WTC11 (cell line): ENCODE data around the gene PITPNM3. TPM values are rescaled to one million over a fixed set of nuclear protein-coding genes. Genes with fewer than 3 reads are reported as not detected.

Experiments
- ATAC-seq: fragments of 200-7000 bp; cut with Tn5 transposase; 2 replicates; pipeline ENCODE4 v1.10.0; 2021; ENCODE audit warnings: mild to moderate bottlenecking, moderate library complexity
- CTCF ChIA-PET: fragments of 300-600 bp; sonication (Branson Sonifier 250); formaldehyde crosslinking; loops from one replicate; lab custom pipeline; 2021; ENCODE audit warnings: antibody characterized with exemption; lab: Charles Lee
- POLR2A ChIA-PET: fragments of 350-600 bp; sonication (Branson Sonifier 250); formaldehyde crosslinking; loops from one replicate; lab custom pipeline; 2021; ENCODE audit warnings: antibody characterized with exemption; lab: Charles Lee
- DNase-seq: peaks from one replicate; pipeline ENCODE4 v3.0.0; 2021; ENCODE audit warnings: low spot score
- H3K27ac Mint-ChIP-seq: 2 replicates; pipeline ENCODE4 v1.8.0; 2021; ENCODE audit warnings: mixed read lengths
- H3K27me3 Mint-ChIP-seq: 2 replicates; pipeline ENCODE4 v1.8.0; 2021; ENCODE audit warnings: low read depth, mild to moderate bottlenecking, moderate library complexity, mixed read lengths
- H3K36me3 Mint-ChIP-seq: 2 replicates; pipeline ENCODE4 v1.8.0; 2021; ENCODE audit warnings: mixed read lengths
- H3K4me1 Mint-ChIP-seq: 2 replicates; pipeline ENCODE4 v1.8.0; 2022; ENCODE audit warnings: mixed read lengths
- H3K4me3 Mint-ChIP-seq: 2 replicates; pipeline ENCODE4 v1.8.0; 2021; ENCODE audit warnings: mild to moderate bottlenecking, moderate library complexity, mixed read lengths
- H3K9me3 Mint-ChIP-seq: 2 replicates; pipeline ENCODE4 v1.8.0; 2021; ENCODE audit warnings: mixed read lengths
- AR ChIP-seq: fragments of 250-450 bp; sonication (Bioruptor Pico); IDR thresholded peaks from 2 replicates; pipeline ENCODE4 v1.9.0; 2021; ENCODE audit warnings: mild to moderate bottlenecking
- ATF1 ChIP-seq: sonication (generic); formaldehyde crosslinking; IDR thresholded peaks from 2 replicates; pipeline ENCODE4 v1.8.1; 2023; ENCODE audit warnings: mild to moderate bottlenecking, moderate library complexity, missing genetic modification reagents
- CREM ChIP-seq: sonication (generic); formaldehyde crosslinking; IDR thresholded peaks from 2 replicates; pipeline ENCODE4 v1.8.1; 2022; ENCODE audit warnings: mild to moderate bottlenecking, missing genetic modification reagents, moderate library complexity
- EMX1 ChIP-seq: fragments of 250-450 bp; sonication (Bioruptor Pico); IDR thresholded peaks from 2 replicates; pipeline ENCODE4 v1.8.0; 2021; ENCODE audit warnings: mild to moderate bottlenecking
- ERG ChIP-seq: fragments of 250-450 bp; sonication (Bioruptor Pico); IDR thresholded peaks from 2 replicates; pipeline ENCODE4 v1.8.0; 2021; ENCODE audit warnings: mild to moderate bottlenecking
- FOXP1 ChIP-seq: sonication (generic); formaldehyde crosslinking; IDR thresholded peaks from 2 replicates; pipeline ENCODE4 v1.8.0; 2022; ENCODE audit warnings: missing genetic modification reagents, mild to moderate bottlenecking, moderate library complexity, borderline replicate concordance
- HMGXB4 ChIP-seq: sonication (generic); formaldehyde crosslinking; IDR thresholded peaks from 2 replicates; pipeline ENCODE4 v1.8.1; 2023; ENCODE audit warnings: mild to moderate bottlenecking, moderate library complexity, missing genetic modification reagents
- JUN ChIP-seq: sonication (generic); formaldehyde crosslinking; IDR thresholded peaks from 2 replicates; pipeline ENCODE4 v1.8.0; 2023; ENCODE audit warnings: mild to moderate bottlenecking, missing genetic modification reagents
- MXD4 ChIP-seq: fragments of 250-450 bp; sonication (Bioruptor Pico); IDR thresholded peaks from 2 replicates; pipeline ENCODE4 v1.8.0; 2021; ENCODE audit warnings: mild to moderate bottlenecking, moderate library complexity, borderline replicate concordance
- RORB ChIP-seq: fragments of 250-450 bp; sonication (Bioruptor Pico); IDR thresholded peaks from 2 replicates; pipeline ENCODE4 v1.9.0; 2021; ENCODE audit warnings: mild to moderate bottlenecking
- STAT6 ChIP-seq: sonication (generic); formaldehyde crosslinking; conservative IDR thresholded peaks from 2 replicates; pipeline ENCODE4 v1.8.1; 2023; ENCODE audit warnings: mild to moderate bottlenecking, low read depth, missing genetic modification reagents, moderate library complexity
- ZNF219 ChIP-seq: sonication (generic); formaldehyde crosslinking; IDR thresholded peaks from 2 replicates; pipeline ENCODE4 v1.8.0; 2023; ENCODE audit warnings: missing genetic modification reagents, mild to moderate bottlenecking, borderline replicate concordance
- total RNA-seq: library from RNA; stranded (reverse); gene quantifications from 3 replicates; pipeline ENCODE4 v1.2.3, GENCODE V29; 2021
- TF ChIP-seq, protein P1 (sequence below): sonication (generic); formaldehyde crosslinking; IDR thresholded peaks from 2 replicates; pipeline ENCODE4 v1.8.0; 2022; ENCODE audit warnings: mild to moderate bottlenecking, missing genetic modification reagents
- TF ChIP-seq, protein P2 (sequence below): sonication (generic); formaldehyde crosslinking; IDR thresholded peaks from 2 replicates; pipeline ENCODE4 v1.8.1; 2023; ENCODE audit warnings: mild to moderate bottlenecking, missing genetic modification reagents
- TF ChIP-seq, protein P3 (sequence below): sonication (generic); formaldehyde crosslinking; IDR thresholded peaks from 2 replicates; pipeline ENCODE4 v1.8.1; 2023; ENCODE audit warnings: mild to moderate bottlenecking, missing genetic modification reagents, moderate library complexity
- TF ChIP-seq, protein P4 (sequence below): sonication (generic); formaldehyde crosslinking; IDR thresholded peaks from 2 replicates; pipeline ENCODE4 v1.8.1; 2022; ENCODE audit warnings: low read depth, missing genetic modification reagents, borderline replicate concordance

Gene PITPNM3
- total RNA-seq, 1 experiment from 2014 or later = 2.8 TPM

DNA sequence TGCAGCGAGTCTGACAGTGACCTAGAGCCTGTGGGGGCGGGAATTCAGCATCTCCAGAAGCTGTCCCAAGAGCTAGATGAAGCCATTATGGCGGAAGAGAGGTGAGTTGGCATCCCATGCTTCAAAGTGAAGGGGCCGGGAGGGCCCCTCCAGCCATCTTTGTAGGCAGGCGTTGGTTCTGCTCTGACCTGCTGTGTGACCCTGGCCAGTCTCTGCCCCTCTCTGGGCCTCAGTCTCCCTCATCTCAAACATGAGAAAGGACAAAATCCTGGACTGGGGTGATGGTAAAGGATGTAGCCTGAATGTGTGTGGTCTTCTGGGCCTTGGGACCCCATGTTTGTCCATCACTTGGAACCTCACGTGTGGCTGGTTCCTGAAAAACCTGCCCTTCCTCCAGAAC, 107.0 kb downstream of the PITPNM3 start (continued):
- TF ChIP-seq, protein P1, sequence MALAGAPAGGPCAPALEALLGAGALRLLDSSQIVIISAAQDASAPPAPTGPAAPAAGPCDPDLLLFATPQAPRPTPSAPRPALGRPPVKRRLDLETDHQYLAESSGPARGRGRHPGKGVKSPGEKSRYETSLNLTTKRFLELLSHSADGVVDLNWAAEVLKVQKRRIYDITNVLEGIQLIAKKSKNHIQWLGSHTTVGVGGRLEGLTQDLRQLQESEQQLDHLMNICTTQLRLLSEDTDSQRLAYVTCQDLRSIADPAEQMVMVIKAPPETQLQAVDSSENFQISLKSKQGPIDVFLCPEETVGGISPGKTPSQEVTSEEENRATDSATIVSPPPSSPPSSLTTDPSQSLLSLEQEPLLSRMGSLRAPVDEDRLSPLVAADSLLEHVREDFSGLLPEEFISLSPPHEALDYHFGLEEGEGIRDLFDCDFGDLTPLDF (CRISPR knock-in tag) = no peak
- no peak for TF ChIP-seq CREM

- Mint-ChIP-seq H3K9me3 (no peaks in the 10 kb centered on the region), H3K27ac (no peak overlapping the region), H3K27me3 (no peaks in the 10 kb centered on the region; the same call in 1 of the 2 replicates), H3K4me3 (no peak overlapping the region), H3K36me3 (peaks cover 49% of the 10 kb centered on the region), H3K4me1 (peaks cover 62% of the 10 kb centered on the region)
- ChIA-PET CTCF (interaction anchor here (0.8 kb wide), 1 partner anchor 25 kb away, joined by 4 read pairs; no protein-coding TSS in a partner anchor), POLR2A (no interaction called here)
- TF ChIP-seq AR (CRISPR knock-in tag) (no peak), RORB (CRISPR knock-in tag) (no peak), JUN (CRISPR knock-in tag) (no peak), MXD4 (CRISPR knock-in tag) (no peak), EMX1 (CRISPR knock-in tag) (no peak), ERG (CRISPR knock-in tag) (no peak), FOXP1 (CRISPR knock-in tag) (no peak), ATF1 (CRISPR knock-in tag) (no peak), CREM (no peak)
- TF ChIP-seq, protein P2, sequence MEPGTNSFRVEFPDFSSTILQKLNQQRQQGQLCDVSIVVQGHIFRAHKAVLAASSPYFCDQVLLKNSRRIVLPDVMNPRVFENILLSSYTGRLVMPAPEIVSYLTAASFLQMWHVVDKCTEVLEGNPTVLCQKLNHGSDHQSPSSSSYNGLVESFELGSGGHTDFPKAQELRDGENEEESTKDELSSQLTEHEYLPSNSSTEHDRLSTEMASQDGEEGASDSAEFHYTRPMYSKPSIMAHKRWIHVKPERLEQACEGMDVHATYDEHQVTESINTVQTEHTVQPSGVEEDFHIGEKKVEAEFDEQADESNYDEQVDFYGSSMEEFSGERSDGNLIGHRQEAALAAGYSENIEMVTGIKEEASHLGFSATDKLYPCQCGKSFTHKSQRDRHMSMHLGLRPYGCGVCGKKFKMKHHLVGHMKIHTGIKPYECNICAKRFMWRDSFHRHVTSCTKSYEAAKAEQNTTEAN (CRISPR knock-in tag) = no peak
- TF ChIP-seq, protein P3, sequence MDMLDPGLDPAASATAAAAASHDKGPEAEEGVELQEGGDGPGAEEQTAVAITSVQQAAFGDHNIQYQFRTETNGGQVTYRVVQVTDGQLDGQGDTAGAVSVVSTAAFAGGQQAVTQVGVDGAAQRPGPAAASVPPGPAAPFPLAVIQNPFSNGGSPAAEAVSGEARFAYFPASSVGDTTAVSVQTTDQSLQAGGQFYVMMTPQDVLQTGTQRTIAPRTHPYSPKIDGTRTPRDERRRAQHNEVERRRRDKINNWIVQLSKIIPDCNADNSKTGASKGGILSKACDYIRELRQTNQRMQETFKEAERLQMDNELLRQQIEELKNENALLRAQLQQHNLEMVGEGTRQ (CRISPR knock-in tag) = no peak
- ATAC-seq (no peak), DNase-seq (no peak)
These were observed 107.9 kb downstream of the PITPNM3 start for GRCh38 chr17:6448473-6448872.

GRCh38 chr17:6446516-6447100, 109.7 kb downstream of the PITPNM3 start:
- Mint-ChIP-seq H3K27me3 (no peaks in the 10 kb centered on the region; the same call in 1 of the 2 replicates), H3K27ac (no peak overlapping the region), H3K4me1 (peaks cover 51% of the 10 kb centered on the region), H3K4me3 (no peak overlapping the region), H3K36me3 (peaks cover 51% of the 10 kb centered on the region), H3K9me3 (peaks cover 10% of the 10 kb centered on the region)
- TF ChIP-seq ZNF219 (no peak), HMGXB4 (CRISPR knock-in tag) (no peak), STAT6 (CRISPR knock-in tag) (no peak)
- TF ChIP-seq, protein P4, sequence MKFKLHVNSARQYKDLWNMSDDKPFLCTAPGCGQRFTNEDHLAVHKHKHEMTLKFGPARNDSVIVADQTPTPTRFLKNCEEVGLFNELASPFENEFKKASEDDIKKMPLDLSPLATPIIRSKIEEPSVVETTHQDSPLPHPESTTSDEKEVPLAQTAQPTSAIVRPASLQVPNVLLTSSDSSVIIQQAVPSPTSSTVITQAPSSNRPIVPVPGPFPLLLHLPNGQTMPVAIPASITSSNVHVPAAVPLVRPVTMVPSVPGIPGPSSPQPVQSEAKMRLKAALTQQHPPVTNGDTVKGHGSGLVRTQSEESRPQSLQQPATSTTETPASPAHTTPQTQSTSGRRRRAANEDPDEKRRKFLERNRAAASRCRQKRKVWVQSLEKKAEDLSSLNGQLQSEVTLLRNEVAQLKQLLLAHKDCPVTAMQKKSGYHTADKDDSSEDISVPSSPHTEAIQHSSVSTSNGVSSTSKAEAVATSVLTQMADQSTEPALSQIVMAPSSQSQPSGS (CRISPR knock-in tag) = no peak
- POLR2A ChIA-PET = no interaction called here
- no peak for DNase-seq
- ATAC-seq = no peak
- CTCF ChIA-PET = interaction anchor here (1.7 kb wide), 1 partner anchor 26 kb away, joined by 6 read pairs; no protein-coding TSS in a partner anchor
